ENCODE results near the gene GABRB2.
"Not testable (repeated sequence)": the region's sequence is repeated elsewhere in the genome, so short reads cannot be mapped to it uniquely, and the experiment has no call there.

Gene GABRB2

GRCh38 chr5:161299053-161299452, 247.5 kb downstream of the GABRB2 start:
- Mint-ChIP-seq H3K9me3 (peaks cover 0 to 7% of the 10 kb centered on the region in 2 donors), H3K4me1 (ENCODE audit: low read depth in 2 of 2) (no peaks in the 10 kb centered on the region), H3K4me3 (no peak overlapping the region), H3K27ac (no peak overlapping the region), H3K36me3 (ENCODE audit: insufficient read depth) (no peaks in the 10 kb centered on the region), H3K27me3 (no peaks in the 10 kb centered on the region)
- no peak for DNase-seq
- no peak for ATAC-seq (replicated peaks)

DNA sequence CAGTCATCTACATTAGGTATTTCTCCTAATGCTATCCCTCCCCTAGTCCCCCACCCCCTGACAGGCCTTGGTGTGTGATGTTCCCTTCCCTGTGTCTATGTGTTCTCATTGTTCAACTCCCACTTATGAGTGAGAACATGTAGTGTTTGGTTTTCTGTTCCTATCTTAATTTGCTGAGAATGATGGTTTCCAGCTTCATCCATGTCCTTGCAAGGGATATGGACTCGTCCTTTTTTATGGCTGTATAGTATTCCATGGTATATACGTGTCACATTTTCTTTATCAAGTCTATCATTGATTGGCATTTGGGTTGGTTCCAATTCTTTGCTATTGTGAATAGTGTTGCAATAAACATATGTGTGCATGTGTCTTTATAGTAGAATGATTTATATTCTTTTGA, 249.1 kb downstream of the GABRB2 start:
- not testable (repeated sequence) for H3K9me3 Mint-ChIP-seq; H3K36me3 Mint-ChIP-seq (ENCODE audit: insufficient read depth); H3K4me3 Mint-ChIP-seq; ATAC-seq (replicated peaks); H3K27ac Mint-ChIP-seq; DNase-seq; H3K4me1 Mint-ChIP-seq (ENCODE audit: low read depth in 2 of 2); H3K27me3 Mint-ChIP-seq

- Mint-ChIP-seq H3K36me3 (ENCODE audit: insufficient read depth) (no peaks in the 10 kb centered on the region), H3K9me3 (peaks cover 0 to 7% of the 10 kb centered on the region in 2 donors), H3K4me1 (ENCODE audit: low read depth in 2 of 2) (no peaks in the 10 kb centered on the region), H3K4me3 (no peak overlapping the region), H3K27me3 (no peaks in the 10 kb centered on the region), H3K27ac (no peak overlapping the region)
- ATAC-seq (replicated peaks) (no peak), DNase-seq (no peak)
Observed at GRCh38 chr5:161295721-161296250, 250.7 kb downstream of the GABRB2 start.

DNA sequence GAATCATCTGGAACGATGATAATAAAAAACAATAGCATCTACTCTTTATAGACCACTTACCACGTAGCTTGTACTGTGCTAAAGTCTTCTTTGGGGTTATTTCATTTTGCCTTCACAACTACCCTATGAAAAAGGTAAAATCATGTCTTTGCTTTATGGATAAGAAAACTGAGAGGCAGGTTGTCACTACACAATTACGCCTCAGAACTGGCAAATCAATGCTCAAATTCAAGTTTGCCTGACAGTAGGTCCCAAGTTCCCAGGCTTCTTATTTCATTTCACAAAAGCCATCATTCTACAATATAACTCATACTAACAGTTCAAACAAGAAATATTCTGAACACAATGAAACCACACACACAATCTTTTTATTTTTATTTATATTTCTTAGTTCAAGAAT, 258.5 kb downstream of the GABRB2 start:
- no peak for ATAC-seq (replicated peaks)
- Mint-ChIP-seq H3K9me3 (peaks cover 2 to 7% of the 10 kb centered on the region in 2 donors), H3K36me3 (ENCODE audit: insufficient read depth) (no peaks in the 10 kb centered on the region), H3K27ac (no peak overlapping the region), H3K4me3 (no peak overlapping the region), H3K27me3 (no peaks in the 10 kb centered on the region), H3K4me1 (ENCODE audit: low read depth in 2 of 2) (peaks cover 0 to 5% of the 10 kb centered on the region in 2 donors)
- no peak for DNase-seq

DNA sequence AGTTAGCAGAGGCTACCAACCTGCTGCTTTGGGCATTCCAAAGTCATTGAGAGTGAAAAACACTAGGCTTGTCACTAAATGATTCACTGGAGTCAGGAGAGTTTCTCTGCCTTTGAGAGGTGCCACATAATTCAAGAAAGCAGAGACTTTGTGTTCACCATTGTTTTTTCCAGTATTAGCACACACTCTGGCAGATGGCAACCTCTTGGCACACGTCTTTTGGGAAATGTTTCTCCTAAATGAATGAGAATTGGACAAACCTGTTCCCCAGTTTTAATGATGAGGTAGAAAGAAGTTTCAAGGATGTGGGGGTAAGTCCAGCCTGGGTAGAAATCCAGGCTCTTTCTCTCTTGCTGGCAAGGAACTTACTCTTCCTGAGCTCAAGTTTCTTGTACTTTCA, 259.1 kb downstream of the GABRB2 start:
- no peak for ATAC-seq (replicated peaks)
- Mint-ChIP-seq H3K36me3 (ENCODE audit: insufficient read depth) (no peaks in the 10 kb centered on the region), H3K27ac (no peak overlapping the region), H3K9me3 (peaks cover 2 to 7% of the 10 kb centered on the region in 2 donors), H3K4me3 (no peak overlapping the region), H3K4me1 (ENCODE audit: low read depth in 2 of 2) (peaks cover 0 to 5% of the 10 kb centered on the region in 2 donors), H3K27me3 (no peaks in the 10 kb centered on the region)
- DNase-seq: no peak

- no peak overlapping the region for H3K27ac Mint-ChIP-seq
- no peaks in the 10 kb centered on the region for H3K36me3 Mint-ChIP-seq (ENCODE audit: insufficient read depth)
- no peak for DNase-seq
- H3K27me3 Mint-ChIP-seq: no peaks in the 10 kb centered on the region
- H3K4me1 Mint-ChIP-seq (ENCODE audit: low read depth in 2 of 2): peaks cover 0 to 5% of the 10 kb centered on the region in 2 donors
- H3K4me3 Mint-ChIP-seq: no peak overlapping the region
- peaks cover 5 to 7% of the 10 kb centered on the region in 2 donors for H3K9me3 Mint-ChIP-seq
- no peak for ATAC-seq (replicated peaks)
Observed at GRCh38 chr5:161286066-161286655, 260.4 kb downstream of the GABRB2 start.

DNA sequence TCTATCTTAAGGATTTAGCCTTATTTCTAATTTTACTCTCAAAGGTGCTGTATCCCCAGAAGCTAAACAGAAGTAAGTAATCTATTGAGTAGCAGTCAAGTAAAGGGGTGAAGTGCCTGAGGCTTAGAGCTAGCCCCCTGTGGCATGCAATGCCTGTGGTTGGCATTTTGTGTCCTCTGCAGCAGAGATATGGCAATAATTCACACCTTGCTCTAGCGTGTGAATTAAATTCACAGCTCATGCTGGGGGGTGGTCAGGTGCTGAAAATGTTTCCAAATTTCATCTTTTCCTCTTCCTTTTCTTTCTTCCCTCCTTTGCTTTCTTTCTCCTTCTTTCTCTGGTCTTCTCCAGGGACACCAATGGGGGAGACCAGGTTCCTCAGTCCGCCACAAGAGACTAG, 262.1 kb downstream of the GABRB2 start:
- H3K27me3 Mint-ChIP-seq: no peaks in the 10 kb centered on the region
- ATAC-seq (replicated peaks): no peak
- DNase-seq: no peak
- H3K4me3 Mint-ChIP-seq: no peak overlapping the region
- H3K9me3 Mint-ChIP-seq: peaks cover 6 to 7% of the 10 kb centered on the region in 2 donors
- H3K36me3 Mint-ChIP-seq (ENCODE audit: insufficient read depth): no peaks in the 10 kb centered on the region
- H3K4me1 Mint-ChIP-seq (ENCODE audit: low read depth in 2 of 2): peaks cover 0 to 5% of the 10 kb centered on the region in 2 donors
- no peak overlapping the region for H3K27ac Mint-ChIP-seq

DNA sequence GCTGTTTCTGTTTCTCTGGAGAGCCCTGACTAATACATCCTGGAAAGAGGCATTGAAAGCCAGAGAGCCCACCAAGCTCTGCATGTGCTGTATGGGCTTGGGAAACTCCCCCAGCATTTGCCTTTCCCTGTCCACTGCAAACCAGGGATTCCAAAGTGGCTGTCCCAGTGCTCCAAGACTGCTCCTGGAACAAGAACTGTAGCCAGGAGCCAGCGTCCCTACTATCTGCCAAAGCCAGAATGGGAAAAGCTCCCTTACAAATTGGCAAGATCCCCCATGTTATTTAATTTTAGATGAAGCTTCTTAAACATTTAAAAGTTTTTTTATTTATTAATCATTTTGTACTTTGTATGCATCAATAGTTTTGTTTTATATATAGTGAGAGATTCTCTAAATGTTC, 263.2 kb downstream of the GABRB2 start:
- Mint-ChIP-seq H3K27ac (no peak overlapping the region), H3K36me3 (ENCODE audit: insufficient read depth) (no peaks in the 10 kb centered on the region), H3K9me3 (peaks cover 6 to 7% of the 10 kb centered on the region in 2 donors), H3K27me3 (no peaks in the 10 kb centered on the region), H3K4me1 (ENCODE audit: low read depth in 2 of 2) (peaks cover 0 to 5% of the 10 kb centered on the region in 2 donors), H3K4me3 (no peak overlapping the region)
- no peak for DNase-seq
- no peak for ATAC-seq (replicated peaks)

GRCh38 chr5:161278739-161279660, 267.5 kb downstream of the GABRB2 start:
- H3K36me3 Mint-ChIP-seq (ENCODE audit: insufficient read depth): no peaks in the 10 kb centered on the region
- H3K27me3 Mint-ChIP-seq: no peaks in the 10 kb centered on the region
- H3K4me1 Mint-ChIP-seq (ENCODE audit: low read depth in 2 of 2): no peaks in the 10 kb centered on the region
- no peak overlapping the region for H3K4me3 Mint-ChIP-seq
- ATAC-seq (replicated peaks): no peak
- peaks cover 7 to 9% of the 10 kb centered on the region in 2 donors for H3K9me3 Mint-ChIP-seq
- no peak overlapping the region for H3K27ac Mint-ChIP-seq
- no peak for DNase-seq

DNA sequence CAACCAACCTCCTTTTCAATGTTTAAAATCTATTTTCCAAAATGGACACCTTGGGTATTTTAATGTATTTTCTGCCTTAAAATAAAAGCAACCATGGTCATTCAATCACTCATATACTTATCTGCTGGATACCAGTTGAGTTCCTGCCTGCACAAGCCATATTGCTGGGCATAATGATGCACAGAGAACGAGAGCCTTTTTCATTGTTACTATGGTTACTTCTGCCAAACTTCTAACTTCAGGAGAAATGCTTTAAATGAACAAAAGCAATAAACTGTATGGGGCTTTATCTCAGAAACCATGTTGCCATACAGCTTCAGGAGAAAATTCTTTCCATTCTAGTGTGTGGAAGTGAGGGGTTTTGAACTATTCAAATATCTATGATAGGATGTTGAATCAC, 269.5 kb downstream of the GABRB2 start:
- DNase-seq: no peak
- ATAC-seq (replicated peaks): no peak
- Mint-ChIP-seq H3K4me1 (ENCODE audit: low read depth in 2 of 2) (no peaks in the 10 kb centered on the region), H3K4me3 (no peak overlapping the region), H3K27ac (no peak overlapping the region), H3K36me3 (ENCODE audit: insufficient read depth) (no peaks in the 10 kb centered on the region), H3K27me3 (no peaks in the 10 kb centered on the region), H3K9me3 (peaks cover 7 to 9% of the 10 kb centered on the region in 2 donors)

DNA sequence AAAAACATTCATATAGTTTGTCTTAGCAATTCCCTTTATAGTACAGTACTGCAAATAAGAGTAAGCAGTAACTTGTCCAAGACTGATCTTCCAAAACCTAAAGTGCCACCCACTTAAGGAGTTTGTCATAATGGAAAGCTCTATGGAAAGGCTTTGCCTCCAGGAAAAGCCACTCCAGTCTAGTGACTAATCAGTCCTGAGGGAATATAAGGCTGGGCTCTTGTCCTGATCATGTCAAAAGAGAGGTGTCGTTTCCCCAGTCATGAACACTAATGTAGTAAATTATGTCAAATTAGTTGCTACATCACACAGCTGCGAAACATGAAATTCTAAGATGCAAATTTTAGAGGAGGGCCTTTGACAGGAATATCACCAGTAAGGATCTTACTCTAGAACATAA, 271.6 kb downstream of the GABRB2 start:
- Mint-ChIP-seq H3K27me3 (no peaks in the 10 kb centered on the region), H3K9me3 (peaks cover 6 to 7% of the 10 kb centered on the region in 2 donors), H3K27ac (no peak overlapping the region), H3K4me3 (no peak overlapping the region), H3K36me3 (ENCODE audit: insufficient read depth) (no peaks in the 10 kb centered on the region), H3K4me1 (ENCODE audit: low read depth in 2 of 2) (no peaks in the 10 kb centered on the region)
- ATAC-seq (replicated peaks): no peak
- DNase-seq: no peak

DNA sequence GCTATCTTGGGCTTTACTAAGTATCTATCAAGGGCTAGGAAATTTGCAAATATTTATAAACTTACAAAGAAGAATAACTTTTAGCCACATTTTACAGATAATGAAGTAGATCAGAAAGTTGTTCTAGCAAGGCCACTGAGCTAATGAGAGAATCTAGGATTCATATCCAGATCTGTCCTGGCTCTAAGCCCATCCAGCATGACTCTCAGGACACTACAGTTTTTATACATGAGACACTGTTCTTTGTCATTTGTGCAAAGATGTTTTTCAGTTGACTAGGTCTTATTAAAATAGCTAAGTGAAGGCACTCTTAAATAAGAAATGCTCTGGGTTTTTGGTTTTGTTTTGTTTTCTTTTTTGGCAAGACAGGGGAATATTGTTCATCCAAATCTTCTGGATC, 273.1 kb downstream of the GABRB2 start:
- Mint-ChIP-seq H3K27me3 (no peaks in the 10 kb centered on the region), H3K4me3 (no peak overlapping the region), H3K27ac (no peak overlapping the region), H3K4me1 (ENCODE audit: low read depth in 2 of 2) (no peaks in the 10 kb centered on the region), H3K36me3 (ENCODE audit: insufficient read depth) (no peaks in the 10 kb centered on the region), H3K9me3 (peaks cover 9 to 13% of the 10 kb centered on the region in 2 donors)
- DNase-seq (no peak), ATAC-seq (replicated peaks) (no peak)

DNA sequence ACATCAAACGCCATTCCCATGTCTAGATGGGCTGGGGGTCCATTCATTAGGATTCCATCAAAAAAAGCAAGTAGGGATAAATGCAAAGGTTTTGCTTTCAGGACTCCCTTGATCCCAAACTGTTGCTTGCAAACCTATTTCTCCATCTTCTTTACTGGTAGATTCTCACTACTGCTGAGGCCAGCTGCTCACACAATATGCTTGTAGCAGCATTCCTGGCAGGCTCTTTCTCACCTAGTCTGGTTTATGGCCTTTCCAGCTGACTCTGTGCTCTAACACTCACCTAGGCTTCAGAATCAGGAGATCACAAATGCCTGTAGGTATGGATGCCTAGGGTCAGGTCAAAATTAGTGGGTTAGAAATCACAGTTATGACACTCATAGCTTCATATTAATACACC, 274.7 kb downstream of the GABRB2 start:
- Mint-ChIP-seq H3K9me3 (peaks cover 6 to 8% of the 10 kb centered on the region in 2 donors), H3K4me1 (ENCODE audit: low read depth in 2 of 2) (no peaks in the 10 kb centered on the region), H3K4me3 (no peak overlapping the region), H3K27me3 (no peaks in the 10 kb centered on the region), H3K27ac (no peak overlapping the region), H3K36me3 (ENCODE audit: insufficient read depth) (no peaks in the 10 kb centered on the region)
- DNase-seq (no peak), ATAC-seq (replicated peaks) (no peak)

GRCh38 chr5:161269125-161269524, 277.4 kb downstream of the GABRB2 start:
- DNase-seq: no peak
- Mint-ChIP-seq H3K4me3 (no peak overlapping the region), H3K9me3 (peaks cover 6 to 8% of the 10 kb centered on the region in 2 donors), H3K27me3 (no peaks in the 10 kb centered on the region), H3K4me1 (ENCODE audit: low read depth in 2 of 2) (no peaks in the 10 kb centered on the region), H3K36me3 (ENCODE audit: insufficient read depth) (no peaks in the 10 kb centered on the region), H3K27ac (no peak overlapping the region)
- ATAC-seq (replicated peaks): no peak
